Measurements from ENCODE around the gene SUGCT.
A peak's percentile ranks its signal among the peaks of the same experiment; 100 is the strongest.
"Not testable (repeated sequence)": the region's sequence is repeated elsewhere in the genome, so short reads cannot be mapped to it uniquely, and the experiment has no call there.

The SUGCT gene

DNA sequence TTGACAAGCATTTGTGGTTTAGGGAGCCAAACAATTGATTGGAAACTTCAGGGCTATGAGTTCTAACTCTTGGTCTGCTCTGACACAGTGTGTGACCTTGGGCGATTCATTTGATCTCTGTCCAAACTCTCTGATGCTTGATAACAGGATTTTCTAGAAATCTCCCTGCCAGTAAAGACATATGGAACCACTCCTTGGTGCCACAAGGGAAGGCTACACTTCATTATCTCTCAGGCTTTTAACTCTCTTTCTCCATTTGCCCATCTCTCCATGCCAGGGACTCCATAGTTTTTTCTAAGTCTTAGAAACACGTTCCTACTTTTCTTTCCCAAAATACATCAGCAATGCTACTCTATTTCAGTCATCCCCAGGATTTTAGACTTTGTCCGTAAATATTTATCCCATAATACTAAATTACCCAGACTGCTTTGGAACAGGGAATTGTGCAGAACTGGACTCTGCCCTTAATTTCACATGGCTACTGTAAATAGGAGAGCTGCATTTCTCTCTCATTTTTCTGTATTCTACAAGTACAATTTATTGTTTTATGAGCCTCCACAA, 488.2 kb downstream of the SUGCT start:
- no peak for DNase-seq (ENCODE audit: low spot score)

DNA sequence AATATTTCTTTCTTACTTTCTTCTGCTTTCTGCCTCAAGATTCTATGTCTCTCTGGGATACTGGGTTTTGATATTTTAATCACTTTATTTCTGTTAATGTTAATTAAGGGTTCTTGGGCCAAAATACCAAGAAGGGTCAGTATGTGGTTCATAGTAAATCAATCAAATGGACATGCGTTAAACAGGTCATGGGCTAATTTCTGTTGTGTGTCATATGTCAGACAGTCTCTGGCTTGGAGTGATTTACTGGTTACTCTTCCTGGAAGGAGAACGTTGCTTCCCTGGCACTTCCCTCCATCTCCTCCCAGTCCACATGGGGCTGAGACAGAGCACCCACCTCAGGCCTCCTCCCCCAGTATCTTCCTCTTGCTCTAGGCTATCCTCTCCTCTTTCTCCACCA, 489.1 kb downstream of the SUGCT start:
- no peak for DNase-seq (ENCODE audit: low spot score)

DNA sequence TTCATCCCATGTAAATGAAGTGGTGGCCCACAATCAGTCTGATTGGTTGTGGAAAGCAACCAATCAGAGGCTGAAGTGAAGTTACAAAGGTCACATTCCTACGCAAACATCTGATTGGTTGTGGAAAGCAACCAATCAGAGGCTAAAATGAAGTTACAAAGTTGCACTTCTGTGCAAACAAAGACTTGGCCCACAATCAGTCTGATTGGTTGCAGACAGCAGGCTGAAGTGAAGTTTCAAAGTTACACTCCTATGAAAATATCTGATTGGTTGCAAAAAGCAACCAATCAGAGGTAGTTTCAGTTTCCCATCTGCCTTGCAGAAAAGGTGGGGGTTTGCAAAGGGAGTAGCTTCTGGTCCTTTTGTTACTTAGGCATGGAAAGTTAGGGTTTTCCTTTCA, 492.6 kb downstream of the SUGCT start:
- DNase-seq (ENCODE audit: low spot score), result not testable (repeated sequence)

DNA sequence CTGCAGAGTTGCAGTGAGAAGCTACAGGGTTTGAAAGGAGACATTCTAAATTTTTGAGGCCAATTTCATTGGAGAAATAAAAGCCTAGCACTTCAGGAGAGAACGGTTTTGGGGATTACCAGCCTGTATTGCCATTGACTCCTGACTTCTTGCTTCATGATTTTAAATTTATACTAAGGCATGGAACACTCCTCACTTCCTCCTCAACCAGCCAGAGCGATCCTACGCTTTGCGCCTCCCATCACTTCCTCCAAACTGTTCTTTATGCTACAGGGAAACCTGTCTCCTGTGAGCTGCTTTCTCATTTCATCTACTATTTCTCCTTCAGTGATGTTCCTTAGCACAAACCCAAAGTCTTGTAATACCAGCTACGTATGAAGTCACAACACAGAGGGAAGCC, 495.1 kb downstream of the SUGCT start:
- no peak for DNase-seq (ENCODE audit: low spot score)

DNA sequence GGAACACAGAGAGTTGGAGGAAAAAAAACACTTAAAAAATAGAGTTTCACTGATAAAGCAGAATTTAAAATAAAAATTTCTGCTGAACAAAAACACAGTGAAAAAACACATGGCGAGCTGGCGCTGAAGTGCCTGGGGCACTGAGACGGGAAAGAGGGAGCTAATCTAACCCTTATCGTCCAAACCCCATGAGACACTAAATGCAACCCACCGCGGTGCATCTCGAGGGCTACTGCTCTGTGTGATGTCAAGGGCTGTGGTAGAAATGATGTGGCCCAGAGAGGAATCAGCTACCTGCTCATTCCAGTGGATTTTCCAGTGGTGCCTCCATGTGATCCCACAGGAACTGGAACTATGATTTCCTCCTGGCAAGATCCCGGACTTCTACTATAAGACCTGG, 499.3 kb downstream of the SUGCT start:
- DNase-seq (ENCODE audit: low spot score), result no peak

DNA sequence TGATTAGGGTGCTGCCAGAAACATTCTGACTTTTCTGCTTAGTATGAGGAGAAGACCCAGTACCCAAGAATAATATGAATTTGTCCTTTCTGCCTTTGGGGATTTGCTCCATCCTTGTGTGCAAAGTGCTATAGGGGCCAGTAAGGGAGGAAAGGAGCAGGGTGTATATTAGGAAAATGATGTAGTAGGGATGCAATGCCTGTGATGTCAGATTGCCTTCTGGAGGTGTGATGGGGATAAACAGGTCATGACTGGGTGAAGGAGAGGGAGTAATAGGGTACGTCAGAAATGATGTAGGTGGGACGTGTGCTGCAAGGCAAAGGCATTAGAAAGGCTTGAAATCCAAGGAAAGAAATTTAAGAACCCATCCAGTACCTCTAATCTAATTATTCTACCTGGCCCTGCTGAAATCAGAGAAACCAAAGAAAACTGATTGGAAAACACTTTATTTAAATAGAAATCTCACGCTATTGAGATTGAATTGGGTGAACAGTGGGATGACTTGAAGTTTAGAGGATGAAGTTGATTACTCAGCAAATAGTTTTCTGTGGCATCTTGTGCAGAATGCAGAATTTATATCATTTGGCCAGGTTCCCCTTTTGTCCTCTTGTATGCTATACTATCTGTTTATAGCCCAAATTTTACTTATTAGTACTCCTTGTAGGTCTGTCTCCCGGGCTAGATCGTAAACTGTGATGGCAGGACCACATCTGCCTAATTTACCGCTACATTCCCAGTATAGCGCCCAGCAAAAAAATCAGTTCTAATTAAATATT, 503.9 kb downstream of the SUGCT start:
- DNase-seq (ENCODE audit: low spot score), result no peak

DNA sequence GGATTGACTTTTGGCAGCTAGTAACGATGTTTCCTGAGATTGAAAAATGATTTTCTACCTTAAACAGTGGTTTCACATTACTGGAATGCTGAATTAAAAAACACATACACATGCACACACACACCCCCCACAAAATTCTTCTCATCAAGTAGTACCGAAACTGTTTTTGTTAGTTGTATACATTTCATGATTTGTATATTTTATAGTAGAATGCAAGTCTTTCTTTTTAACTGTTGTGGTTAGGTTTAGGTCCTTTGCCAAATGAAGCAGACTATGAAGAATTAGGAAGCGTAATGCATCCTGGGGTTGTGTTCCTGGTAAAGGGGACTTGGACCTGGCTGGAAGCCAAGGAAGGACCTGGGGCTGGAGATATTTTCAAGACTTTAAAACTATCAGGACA, 505.8 kb downstream of the SUGCT start:
- no peak for DNase-seq (ENCODE audit: low spot score)

DNA sequence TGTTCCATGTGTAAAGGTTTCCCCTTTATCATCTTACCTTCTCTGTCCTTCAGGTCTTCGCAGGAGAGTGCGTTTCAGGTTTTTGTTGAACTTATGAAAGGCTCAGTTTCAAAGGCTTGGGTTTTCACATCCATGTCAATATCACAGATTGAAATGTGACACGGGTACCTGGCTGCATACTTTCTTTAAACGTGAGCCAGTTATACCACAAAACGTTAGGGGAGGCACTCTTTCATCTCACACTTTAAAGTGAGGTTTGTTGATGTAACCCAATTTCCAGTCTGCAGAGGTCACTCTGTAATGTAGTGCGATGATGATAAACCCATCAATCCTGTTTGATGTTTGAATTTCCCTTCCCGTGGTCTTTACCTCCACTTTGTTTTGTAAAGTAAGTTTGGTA, 506.9 kb downstream of the SUGCT start:
- no peak for DNase-seq (ENCODE audit: low spot score)

DNA sequence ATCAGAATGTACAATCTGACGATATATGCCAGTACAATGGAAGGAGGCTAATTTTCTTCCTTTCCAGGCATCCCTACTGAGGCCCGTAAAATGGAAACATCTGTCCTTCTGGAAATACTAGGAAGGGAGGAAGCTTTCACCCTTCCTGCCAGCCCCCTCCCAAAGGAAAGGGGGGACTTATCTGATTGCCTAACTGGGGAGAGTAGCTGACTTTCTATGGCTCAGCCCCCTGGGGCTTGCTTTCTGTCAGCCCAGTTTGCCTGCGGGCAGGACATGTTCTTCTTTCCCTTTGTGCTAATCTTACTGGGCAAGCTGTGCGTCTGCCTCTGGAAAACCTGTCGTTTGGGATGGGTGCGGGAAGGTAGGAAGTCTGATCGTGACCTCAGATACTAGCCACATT, 508.9 kb downstream of the SUGCT start:
- DNase-seq (ENCODE audit: low spot score), result no peak

DNA sequence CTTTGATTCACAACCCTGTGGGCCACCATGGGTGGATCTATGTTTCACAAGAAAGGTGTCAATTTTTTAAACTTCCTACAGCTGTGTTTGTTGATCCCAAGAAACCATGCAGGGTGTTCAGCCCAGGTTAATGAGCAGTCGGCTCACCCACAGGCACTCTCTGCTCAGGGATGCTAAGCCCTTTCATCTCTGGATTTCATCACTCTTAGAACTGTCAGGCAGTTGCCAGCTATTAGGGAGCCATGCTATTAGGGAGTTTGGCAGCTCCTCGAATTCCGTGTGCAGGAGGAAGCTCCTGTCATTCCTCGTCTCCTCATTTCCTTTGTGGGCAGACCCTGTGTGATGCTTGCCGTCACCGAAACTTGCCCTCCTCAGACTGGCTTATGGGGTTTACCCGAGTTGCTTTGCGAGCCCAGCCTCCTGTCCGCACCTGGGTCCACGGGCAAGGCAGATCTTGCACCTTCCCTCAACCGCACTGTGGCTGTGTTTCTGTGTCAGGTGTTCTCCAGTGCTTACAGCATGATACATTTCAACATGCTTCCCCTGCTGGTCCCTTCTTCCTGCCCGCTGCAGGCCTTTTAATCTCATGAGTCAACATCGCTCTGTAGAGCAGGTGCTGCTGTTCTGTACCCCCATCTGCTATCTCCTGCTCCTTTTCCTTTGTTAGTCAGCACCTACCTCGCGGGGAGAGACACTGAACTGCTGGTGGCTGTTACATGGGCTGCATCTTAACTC, 509.8 kb downstream of the SUGCT start:
- DNase-seq (ENCODE audit: low spot score), result no peak

DNA sequence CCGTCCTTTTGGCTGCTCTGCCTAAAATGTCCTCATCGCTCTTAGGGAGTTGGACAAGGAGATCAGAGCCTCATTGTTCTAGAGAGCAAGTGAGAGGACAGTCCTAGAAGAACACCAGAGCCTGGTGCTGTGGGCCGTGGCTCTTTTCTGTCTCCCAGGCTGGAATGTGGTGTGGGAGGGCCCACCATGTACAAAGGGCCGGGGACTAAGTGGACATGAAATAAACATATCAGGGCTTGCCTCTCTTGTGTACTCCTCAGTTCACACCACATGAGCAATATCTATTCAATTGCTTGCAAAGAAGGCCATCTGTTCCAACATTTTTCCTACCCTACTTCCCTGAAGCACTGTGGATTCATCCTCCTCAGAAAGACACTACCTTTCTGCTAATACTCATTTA, 510.4 kb downstream of the SUGCT start:
- no peak for DNase-seq (ENCODE audit: low spot score)

DNA sequence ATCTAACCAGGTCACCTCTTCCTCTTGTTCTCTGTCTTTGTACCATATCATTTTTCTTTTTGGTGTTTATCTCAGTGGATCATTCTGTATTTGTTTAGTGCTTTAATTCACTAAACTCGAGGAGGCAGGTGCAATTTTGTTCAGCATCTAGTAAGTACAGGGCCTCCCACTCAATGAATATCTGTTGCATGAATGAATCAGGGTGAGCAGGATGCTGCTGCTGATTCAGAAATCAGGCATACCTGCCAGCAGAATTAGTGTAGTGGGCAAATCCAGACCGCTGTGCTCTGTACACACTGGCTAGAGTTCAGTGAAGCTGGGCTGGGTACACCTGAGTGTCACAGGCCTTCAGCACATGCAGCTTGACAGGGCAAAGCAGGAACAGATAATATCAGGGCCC, 511.9 kb downstream of the SUGCT start:
- no peak for DNase-seq (ENCODE audit: low spot score)

DNA sequence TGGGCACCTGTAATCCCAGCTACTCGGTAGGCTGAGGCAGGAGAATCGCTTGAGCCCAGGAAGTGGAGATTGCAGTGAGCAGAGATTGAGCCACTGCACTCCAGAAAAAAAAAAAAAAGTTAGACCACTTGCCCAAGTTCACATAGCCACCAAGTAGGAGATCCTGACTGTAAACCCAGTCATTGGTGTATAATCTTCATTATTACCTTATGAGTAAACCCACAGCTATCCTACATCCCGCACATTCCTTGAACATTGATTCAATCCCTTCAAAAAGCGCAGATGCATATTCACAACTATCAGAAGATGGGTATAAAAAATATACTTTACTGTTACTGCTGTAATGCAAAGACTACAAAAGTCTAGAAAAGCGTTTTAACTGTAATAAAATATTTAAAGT, 512.9 kb downstream of the SUGCT start:
- DNase-seq (ENCODE audit: low spot score), result no peak

DNA sequence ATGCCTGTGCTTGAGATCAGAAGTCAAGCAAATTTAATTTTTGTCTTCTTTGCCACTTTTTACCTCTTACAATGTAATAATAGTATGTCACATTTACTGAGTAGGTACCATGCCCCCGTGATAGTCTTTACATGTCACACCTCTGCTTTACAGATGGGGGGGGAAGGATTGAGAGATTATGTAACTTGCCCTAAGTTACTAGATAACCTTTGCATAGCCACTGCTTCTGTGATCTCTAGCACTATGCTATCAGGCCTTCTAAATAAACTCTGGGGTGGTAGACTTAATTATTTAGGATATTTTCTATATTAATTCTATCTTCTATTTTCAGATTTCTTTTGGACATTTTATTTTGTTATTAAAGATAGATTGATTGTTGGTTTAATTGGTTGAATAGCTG, 514.4 kb downstream of the SUGCT start:
- DNase-seq (ENCODE audit: low spot score), result no peak

DNA sequence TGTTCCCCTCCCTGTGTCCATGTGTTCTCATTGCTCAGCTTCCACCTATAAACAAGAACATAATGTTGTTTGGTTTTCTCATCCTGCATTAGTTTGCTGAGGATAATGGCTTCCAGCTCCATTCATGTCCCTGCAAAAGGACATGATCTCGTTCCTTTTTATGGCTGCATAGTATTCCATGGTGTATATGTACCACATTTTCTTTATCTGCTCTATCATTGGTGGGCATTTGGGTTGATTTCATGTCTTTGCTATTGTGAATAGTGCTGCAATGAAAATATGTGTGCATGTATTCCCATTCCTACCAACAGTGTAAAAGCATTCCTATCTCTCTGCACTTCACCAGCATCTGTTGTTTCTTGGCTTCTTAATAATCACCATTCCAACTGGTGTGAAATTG, 516.1 kb downstream of the SUGCT start:
- DNase-seq (ENCODE audit: low spot score), result not testable (repeated sequence)

DNA sequence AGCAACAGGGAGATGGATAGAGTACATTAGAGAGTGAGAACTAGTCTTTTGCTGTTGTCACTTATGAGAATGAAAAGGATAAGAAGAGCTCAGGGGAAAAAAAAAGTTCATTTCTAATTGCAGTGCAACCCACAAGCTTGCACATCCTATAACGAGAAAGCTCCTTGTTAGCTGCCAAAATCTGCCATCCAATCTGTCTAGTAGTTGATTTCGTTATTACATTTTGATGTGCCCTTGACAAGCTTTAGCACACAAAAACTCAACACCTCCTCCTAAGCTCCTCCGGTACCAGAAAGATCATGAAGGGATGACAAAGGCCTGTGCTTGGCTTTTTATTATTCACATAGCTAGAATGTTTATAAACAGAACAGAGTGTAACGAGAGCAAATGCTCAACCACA, 519.4 kb downstream of the SUGCT start:
- no peak for DNase-seq (ENCODE audit: low spot score)

DNA sequence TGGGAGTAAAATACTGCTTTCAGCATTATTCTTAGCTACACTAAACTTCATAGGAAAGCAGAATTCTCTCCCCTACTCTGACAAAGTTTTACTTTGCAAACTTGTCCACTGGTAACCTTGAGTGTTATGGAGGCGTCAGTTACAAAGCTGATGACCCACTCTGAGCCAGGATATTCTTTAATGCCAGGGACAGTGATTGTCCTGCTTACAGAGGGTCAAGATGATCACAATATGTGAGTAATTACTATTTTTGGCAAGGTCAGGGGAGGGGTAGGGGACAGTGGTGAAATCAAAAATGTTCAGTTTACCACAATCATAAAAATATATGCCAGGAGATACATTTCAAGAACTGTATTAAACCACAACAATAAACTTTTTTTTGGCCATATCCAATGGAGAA, 520.6 kb downstream of the SUGCT start:
- no peak for DNase-seq (ENCODE audit: low spot score)

DNA sequence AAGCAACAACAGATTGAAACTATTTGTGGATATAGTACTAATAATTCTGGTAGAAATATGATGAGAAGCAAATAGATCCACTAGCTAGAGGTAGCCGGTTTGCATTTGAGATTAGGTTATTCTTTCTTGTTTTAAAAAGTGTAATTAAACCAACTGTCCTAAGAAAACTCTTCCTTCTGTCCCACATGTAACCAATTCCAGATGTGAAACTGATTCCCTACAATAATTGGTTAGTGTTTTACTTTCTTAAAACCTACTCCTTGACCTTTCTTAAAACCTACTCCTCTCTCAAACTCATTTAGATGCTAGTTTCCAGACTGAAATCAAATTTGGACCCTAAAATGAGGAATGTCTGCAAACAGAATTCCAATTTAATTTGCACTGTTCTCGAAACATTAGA, 521.5 kb downstream of the SUGCT start:
- no peak for DNase-seq (ENCODE audit: low spot score)

DNA sequence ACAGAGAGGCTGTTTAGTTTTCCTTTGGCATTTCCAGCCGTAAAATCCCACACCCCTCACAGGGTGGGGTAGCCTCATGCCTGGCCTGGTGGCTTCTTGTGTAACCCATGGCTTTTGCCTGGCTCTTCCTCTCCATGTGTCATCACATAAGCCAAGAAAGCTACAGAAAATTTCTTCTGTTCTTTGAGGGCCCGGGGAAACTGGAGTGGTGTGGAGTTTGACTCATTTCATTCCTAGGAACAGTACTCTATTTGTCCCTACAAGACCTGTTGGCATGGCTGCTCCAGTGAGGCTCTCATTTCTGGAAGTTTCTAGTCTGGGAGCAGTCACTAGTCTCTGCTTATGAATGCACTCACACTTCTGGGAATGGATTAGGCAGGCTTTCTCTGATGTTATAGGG, 523.9 kb downstream of the SUGCT start:
- DNase-seq (ENCODE audit: low spot score), result peak; percentile 77

DNA sequence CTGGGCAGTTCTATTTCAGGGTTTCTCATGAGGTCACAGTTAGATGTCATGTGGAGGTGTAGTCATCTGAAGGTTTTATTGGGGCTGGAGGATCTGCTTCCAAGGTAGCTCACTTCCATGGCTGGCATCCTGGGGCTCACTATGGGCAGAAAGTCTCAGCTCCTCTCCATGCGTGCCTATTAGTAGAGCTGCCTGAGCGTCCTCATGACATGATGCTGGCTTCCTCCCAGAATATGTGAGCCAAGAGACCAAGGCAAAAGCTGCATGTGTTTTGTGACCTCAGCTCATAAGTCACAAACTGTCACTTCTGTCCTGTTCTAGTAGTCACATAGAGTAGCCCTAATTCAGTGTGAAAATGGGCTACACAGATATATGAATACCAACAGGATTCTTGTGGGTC, 524.4 kb downstream of the SUGCT start:
- DNase-seq (ENCODE audit: low spot score), result no peak

DNA sequence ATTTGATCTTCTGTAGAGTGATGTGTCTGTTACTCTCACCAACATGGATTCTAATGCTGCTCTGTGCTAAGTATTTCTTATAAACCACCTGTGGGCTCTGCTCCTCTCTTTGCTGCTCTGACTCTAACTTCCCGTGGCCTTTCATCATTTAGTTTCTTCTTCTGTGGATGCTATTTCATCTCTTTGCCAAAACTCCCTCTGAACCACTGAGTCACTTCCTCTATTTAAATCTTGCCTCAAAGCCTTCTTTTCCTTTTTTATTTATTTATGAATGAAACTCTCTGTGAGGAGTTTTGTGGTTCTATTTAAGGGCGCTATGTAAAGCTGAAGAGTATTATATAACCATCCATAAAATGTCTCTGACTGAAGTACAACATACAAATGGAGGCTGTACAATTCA, 538.5 kb downstream of the SUGCT start:
- peak; percentile 93 for DNase-seq (ENCODE audit: low spot score)

DNA sequence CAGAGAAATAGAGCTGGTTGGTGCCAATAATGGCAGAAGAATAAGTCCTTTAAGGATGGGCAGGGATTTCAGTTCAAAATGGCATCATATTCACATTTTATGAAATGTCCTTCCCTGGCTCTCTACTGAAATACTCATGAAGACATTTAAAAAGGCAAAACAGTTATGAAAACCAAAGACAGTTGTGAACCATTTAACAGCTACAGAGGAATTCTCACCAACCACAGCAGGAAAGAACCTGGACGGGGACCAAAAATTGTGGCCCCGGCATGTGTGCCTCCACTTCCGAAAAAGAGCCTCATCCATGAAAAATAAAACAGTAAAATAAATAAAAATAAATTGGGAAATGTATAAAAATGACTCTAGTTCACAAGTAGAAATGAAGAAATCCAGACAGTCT, 539.5 kb downstream of the SUGCT start:
- no peak for DNase-seq (ENCODE audit: low spot score)

DNA sequence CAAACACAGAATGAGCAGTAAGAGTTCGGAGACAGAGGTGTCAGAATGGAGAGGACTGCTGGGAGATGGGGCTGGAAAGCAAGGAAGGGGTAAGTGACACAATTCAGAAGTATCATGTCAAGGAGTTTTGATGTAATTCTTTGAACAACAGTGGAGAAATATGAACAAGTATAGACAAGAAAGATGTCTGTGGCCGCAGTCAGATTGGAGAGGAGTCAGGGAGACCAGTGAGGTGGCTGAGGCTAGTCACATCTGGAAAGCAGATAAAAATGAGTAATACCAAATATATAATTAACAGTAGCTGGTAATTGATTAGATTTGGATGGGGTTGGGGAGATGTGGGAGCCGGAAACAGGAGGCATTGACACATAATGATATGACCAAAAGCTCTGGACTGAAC, 540.9 kb downstream of the SUGCT start:
- no peak for DNase-seq (ENCODE audit: low spot score)

DNA sequence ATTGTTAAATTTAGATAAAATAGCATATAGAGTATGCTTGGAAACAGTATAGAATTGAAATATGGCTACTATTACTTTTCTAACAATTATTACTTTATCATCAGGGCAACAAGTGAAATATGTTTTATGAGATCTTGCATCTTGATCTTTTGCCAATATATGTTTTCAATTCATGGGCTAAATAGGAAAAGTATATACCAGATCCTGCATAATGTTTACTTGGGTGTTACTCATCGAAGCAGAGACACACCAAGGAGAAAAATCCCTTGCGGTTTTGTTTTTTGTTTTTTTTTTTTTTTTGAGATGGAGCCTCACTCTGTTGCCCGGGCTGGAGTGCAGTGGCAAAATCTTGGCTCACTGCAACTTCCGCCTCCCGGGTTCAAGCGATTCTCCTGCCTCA, 541.4 kb downstream of the SUGCT start:
- DNase-seq (ENCODE audit: low spot score), result no peak
